K562 (cell line): ENCODE measurements around the gene MORF4L1. TPM values are rescaled to one million over a fixed set of nuclear protein-coding genes. Genes with fewer than 3 reads are reported as not detected.

ENCODE experiments used
- ZNF318 ChIP-seq, 2 experiments: fragments of 450-650 bp; IDR thresholded peaks; 2 replicates each; pipeline ENCODE4 v1.6.1; 2016; ENCODE audit warnings: mild to moderate bottlenecking in 2 of 2, borderline replicate concordance in 1 of 2, low read depth in 1 of 2, moderate library complexity in 1 of 2
- ZNF395 ChIP-seq: fragments of 200-800 bp; sonication (Bioruptor generic); IDR thresholded peaks from 2 replicates; pipeline ENCODE4 v1.6.1; 2017; ENCODE audit warnings: missing genetic modification characterization, missing compliant biosample characterization
- polyA plus RNA-seq, 8 experiments: library from polyadenylated mRNA; depleted of rRNA in 4 of 8; stranded (reverse) in 5 of 8; unstranded in 3 of 8; fragments of >200 nt; fragmentation: Nextera tagmentation in 2 of 8; fragmentation: Illumina TruSeq in 1 of 8; extraction: Ambion mirVana in 2 of 8; extraction: Trizol in 1 of 8; gene quantifications; 2 replicates each; pipeline versions ENCODE4 v1.2.1 to v1.2.3, GENCODE V29; 2011 to 2014; ENCODE audit warnings: inconsistent platforms in 1 of 8, missing spikeins in 1 of 8
- total RNA-seq, 7 experiments: library from RNA; depleted of rRNA in 6 of 7; stranded (reverse); fragments of >200 nt in 6 of 7; fragmentation: Illumina TruSeq in 2 of 7; extraction: Trizol in 2 of 7; gene quantifications; 2 replicates each; pipeline versions ENCODE4 v1.2.1 to v1.2.3, GENCODE V29; 2011 to 2021; ENCODE audit warnings: low replicate concordance in 1 of 7

The MORF4L1 gene
- total and polyA plus RNA-seq, 9 of the 15 experiments (the other 6 are each of a cell fraction or from before 2014, with no cell fraction given) = 127 to 615 (median 281) TPM

- TF ChIP-seq ZNF318 (IDR thresholded peaks at IDR 0.05; ENCODE audit: borderline replicate concordance in 1 of 2, low read depth in 1 of 2) (0 out of 4 replicates have a peak, but pooled peaks of 1 of the 2 experiments have one; percentile 30), ZNF395 (CRISPR knock-in tag) (peak; percentile 29; the same call in 1 of the 2 replicates)
Observed at GRCh38 chr15:78902281-78903032, 29.8 kb downstream of the MORF4L1 start (continued).
